Daoy (cell line): ENCODE data around the gene EVI5L. TPM values are rescaled to one million over a fixed set of nuclear protein-coding genes. Genes with fewer than 3 reads are reported as not detected.
"Not testable (repeated sequence)": the region's sequence is repeated elsewhere in the genome, so short reads cannot be mapped to it uniquely, and the experiment has no call there.

Source experiments
- DNase-seq: peaks from one replicate; pipeline ENCODE4 v3.0.0-alpha.2; 2015; ENCODE audit warnings: low read depth
- total RNA-seq: library from RNA; depleted of rRNA; stranded (reverse); fragments of >200 nt; shearing (Covaris generic); gene quantifications from 2 replicates; pipeline ENCODE4 v1.2.3, GENCODE V29; 2014; rRNA removed

EVI5L gene
- 9.3 and 11.7 TPM in 2 replicates for total RNA-seq

DNA sequence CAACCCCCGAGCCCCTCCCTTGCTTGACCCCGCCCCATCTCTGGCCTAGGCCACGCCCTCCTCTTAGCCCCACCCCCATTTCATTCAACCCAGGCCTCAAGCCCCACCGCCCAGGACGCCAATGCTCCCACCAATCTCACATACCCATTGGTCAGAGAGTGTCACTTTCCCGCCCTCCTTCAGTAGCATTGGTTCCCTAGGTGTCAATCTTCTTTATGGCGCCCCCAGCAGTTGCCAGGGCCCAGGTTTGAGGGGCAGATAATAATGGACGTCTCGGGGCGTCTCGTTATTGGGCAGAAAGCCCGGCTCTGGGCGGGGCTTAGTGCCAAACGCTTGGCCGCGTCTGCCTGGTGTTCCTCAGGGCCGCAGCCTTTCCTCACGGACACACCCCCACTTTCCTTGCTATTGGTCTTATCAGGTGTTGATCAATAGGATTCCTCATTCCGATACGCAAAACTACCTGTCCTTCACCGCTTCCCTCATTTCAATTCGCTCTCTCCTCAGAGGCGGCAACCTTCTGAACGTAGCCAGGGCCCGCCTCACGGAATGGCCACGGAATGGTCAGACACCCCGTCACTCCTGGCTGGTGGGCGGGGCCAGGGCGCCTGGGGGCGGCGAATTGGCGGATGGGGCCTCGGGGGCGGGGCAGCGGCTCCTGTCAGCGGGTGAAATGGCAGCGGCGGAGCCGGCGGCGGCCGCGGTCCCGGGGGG lies at the start of gene EVI5L:
EVI5L (plus strand) TSS at position 658 of the 711 bp plus-strand sequence. CDS start 16,325 bp downstream, outside the sequence.
- DNase-seq = peak; percentile 99

DNA sequence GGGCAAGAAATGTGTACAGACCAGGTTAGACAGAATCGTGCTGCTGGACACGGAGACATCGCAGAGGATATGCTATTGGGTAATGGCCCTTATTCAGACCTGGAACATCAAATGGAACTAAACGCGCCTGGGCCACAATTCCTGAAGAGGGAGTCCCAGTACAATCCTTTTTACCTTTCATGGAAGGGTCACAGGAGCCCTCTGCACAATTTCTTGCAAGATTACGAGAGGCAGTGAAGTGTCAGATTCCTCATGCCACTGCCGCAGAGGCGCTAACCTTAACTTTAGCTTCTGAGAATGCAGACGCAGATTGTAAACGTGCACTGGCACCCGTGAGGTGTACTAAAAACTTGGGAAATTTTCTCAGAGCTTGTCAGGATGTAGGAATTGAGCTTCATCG lies 48.9 kb upstream of the EVI5L start:
- no peak for DNase-seq

DNA sequence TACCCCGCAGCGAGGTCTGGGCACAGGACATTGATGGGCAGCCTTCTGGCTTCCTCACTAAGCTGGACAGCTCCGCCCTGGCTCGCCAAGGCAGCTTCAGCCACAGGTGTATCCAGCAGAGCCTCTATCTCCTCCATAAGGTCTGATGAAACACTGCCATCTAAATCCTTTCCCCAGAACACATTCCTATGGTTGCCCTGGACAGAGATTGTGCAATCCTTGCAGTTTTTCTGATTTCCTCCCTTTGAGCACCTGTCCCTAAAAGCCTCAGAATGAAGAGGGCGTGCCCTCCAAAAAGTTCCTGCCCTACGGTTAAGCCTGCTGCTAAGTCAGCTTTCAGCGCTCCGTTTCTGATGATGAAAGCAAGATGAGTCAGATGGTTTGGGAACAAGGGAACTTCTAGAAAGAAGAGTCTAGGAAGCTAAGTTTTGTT lies 46.0 kb upstream of the EVI5L start:
- peak; percentile 42 for DNase-seq

DNA sequence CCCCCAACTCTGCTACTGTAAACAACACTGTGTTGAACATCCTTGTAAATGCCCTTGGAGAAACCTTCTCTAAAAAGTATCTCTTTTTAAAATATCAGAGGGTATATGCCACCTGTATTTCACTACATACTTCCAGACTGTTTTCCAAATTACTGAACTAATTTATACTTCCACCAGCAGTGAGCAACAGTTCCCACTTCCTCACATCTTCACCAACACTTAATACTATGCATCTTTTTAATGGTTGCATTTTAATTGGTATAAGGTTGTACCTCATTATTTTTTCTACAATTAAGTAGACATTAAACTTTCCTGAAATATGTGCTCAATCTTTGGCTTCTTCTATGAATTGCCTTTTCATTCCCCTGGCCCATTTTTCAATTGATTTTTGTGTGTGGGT lies 45.2 kb upstream of the EVI5L start:
- no peak for DNase-seq

DNA sequence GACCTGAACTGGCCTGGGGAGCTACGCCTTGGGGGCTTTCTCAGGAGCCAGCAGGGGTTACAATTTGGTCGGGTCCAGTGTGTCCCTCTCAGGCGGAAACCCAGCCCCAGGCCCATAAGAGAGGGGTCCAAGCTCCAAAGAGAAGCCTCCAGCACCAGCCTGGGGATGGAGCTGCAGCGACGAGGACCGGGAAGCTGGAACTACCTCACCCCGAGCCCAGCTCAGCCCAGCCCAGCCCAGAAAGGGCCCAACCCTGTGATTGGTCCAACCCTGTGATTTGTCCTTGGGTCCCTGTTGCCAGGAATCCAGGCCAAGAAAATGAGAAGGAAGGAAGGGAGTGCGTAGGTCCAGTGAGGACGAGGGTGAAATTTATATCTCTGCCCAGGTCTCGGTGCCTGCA lies 42.9 kb upstream of the EVI5L start:
- no peak for DNase-seq

DNA sequence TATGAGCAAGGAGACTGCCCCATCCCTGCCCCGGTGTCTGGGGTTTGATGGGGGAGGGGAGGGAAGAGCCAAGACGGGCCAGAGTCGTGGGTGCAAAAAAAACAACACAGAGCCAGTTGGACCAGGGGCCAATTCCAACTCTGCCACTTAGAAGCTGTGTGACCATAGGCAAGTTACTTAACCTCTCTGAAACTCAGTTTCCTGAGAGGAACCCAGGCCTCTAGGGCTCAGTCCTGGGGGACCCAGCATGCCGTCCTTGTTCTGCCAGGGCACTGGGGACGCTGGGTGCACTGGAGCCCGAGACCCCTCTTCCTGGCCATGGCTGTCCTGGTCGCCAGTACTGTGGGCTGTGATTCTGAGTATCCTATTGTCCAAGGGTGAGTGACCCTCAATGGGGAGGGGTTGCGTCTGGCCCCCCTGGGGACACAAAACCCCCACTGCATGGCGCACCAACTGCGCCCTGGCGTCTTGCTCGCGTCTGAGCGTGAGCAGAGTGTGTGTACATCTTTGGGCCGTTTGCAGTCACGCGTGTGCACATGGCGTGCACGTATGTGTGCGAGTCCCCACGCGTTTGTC lies 42.3 kb upstream of the EVI5L start:
- no peak for DNase-seq

DNA sequence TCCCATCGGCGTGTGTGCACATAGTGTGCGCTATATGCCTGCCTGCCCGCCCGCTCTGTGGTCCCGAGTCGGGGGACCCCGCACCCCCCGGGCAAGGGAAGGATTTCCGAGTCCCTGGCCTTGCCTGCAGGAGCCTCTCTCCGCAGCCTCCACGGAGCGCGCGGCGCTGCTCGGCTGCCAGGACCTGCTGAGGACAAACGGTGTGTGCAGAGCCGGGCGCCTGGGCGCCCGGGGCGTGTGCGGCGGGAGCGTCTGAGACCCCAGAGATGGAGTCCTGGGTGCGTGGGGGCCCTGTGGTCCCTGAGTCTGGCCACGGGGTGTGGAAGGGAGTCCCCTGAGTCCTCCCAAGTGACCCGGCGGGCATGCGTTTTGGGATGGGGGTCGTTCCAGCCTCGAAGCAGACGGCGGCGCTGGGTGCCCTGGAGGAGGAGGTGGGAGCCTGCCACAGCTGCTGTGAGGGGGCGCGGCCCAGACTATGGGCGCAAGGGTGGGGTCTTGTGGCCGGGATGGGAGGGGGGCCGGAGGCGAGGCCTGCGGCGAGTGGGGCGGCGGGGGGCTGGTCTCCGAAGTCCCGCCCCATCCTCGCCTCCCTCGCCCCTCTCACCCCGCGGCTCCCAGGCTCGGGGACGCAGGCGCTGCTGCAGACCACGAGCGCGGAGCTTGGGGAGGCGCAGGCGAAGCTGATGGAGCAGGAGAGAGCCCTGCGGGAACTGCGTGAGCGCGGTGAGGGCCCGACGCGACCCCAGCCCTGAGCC lies 41.7 kb upstream of the EVI5L start:
- DNase-seq = no peak

DNA sequence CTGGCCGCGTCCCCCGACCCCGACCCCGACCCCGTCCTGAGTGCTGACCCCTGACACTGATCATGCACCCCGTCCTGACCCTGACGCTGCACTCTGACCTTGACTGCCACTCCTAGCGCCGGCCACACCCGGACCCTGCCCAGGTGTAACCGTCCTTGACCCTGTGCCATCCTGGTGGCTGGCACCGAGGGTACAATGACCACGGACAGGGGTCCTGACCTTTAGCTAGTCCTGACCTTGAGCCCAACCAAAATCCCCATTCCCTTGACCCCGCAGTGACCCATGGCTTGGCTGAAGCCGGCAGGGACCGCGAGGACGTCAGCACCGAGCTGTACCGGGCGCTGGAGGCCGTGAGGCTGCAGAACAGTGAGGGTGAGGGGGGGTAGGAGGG lies 41.1 kb upstream of the EVI5L start:
- no peak for DNase-seq

DNA sequence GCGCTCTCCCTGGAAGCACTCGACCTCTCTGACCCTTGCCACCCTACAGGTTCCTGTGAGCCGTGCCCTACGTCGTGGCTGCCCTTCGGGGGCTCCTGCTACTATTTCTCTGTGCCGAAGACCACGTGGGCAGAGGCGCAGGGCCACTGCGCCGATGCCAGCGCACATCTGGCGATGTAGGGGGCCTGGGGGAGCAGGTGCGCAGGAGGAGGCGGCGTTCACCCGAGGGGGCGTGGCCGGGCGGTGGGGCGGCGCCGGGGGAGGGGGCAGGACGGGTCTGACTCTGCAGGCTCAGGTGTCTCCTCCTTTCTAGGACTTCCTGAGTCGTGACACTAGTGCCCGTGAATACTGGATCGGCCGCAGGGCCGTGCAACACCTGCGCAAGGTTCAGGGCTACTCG lies 40.6 kb upstream of the EVI5L start:
- DNase-seq = no peak

DNA sequence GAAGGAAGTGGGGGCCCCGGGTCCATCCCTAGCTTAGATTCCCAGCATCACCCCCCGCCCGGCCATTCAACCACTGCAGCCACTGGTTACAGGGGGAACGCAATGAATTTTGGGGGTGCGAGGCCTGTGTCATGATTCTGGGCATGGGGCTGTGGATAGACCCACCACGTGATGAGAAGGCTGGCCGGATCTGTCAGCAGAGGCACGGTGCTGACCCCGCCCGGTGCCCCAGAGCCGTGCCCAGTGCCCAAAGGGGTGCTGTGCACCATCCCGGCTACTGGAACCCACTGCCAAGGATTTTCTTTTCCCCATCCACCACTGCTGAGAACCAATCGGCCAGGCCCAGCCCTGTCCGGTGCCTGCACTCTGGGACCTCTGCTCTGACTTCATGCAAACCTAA lies 39.6 kb upstream of the EVI5L start:
- no peak for DNase-seq

DNA sequence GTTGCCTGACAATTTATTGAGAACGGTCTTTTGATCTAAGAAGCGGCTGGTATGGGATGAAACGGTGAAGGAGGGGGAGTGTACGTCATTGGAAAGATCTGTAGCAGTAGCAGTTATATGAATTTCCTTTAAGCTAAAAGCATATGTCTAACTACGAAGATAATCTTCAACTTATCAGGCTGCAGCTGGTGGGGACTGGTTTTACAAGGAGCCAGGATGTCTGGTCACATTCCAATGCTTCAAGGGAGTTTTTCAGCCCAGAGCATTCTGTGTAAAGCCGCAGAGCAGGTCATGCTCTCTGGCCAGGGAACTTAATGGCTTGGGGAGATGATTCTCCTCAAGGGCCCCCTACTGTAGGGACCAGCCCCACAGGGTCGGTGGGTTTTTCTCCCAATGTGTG lies 37.7 kb upstream of the EVI5L start:
- DNase-seq = no peak

DNA sequence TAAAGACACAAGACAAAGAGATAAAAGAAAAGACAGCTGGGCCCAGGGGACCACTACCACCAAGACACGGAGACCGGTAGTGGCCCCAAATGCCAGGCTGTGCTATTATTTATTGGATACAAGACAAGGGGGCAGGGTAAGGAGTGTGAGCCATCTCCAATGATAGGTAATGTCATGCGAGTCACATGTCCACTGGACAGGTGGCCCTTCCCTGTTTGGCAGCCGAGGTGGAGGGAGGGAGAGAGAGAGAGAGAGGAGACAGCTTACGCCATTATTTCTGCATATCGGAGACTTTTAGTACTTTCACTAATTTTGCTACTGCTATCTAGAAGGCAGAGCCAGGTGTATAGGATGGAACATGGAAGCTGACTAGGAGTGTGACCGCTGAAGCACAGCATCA lies 37.3 kb upstream of the EVI5L start:
- DNase-seq = not testable (repeated sequence)

DNA sequence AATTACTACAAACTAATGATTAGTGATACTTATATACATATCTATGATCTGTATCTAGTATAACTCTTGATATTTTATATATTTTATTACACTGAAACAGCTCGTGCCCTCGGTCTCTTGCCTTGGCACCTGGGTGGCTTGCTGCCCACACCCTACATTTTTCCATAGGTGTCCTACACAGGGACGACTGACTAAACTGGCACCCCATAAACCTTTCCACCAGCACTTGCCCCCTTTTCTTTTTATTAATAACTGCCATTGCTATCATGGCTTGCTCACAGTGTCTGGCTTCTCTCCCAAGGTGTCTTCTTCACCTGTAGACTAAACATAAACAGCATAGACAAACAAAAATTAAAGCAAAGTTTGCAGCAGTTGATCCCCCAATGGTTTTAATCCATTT lies 36.5 kb upstream of the EVI5L start:
- no peak for DNase-seq

DNA sequence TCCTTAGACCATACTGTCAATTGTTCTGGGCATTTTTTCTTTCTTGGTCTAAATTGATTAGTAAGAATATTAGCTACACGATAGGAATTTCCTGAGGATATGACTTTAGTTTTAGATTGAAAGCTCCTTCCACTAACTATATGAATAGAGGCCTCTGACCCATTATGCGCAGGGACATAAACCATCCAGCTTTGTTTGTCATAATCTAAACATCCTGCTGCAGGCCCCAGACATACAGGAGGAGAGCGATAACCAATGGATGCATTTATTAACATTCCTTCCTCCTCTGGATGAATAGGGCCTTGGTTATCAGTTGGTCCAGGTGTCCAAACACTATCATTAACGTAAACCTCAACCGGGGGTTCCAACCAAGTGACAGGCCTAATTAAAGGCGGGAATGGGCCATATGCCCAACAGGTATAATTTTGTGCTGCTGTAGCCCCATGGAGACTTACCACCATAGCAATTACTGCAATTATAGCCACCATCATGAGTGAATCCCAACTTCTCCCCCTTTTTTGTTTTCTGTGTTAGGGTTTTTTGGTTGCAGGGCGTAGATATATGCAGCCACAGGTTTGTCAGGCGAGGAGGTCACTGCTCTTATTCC lies 34.4 kb upstream of the EVI5L start:
- no peak for DNase-seq

DNA sequence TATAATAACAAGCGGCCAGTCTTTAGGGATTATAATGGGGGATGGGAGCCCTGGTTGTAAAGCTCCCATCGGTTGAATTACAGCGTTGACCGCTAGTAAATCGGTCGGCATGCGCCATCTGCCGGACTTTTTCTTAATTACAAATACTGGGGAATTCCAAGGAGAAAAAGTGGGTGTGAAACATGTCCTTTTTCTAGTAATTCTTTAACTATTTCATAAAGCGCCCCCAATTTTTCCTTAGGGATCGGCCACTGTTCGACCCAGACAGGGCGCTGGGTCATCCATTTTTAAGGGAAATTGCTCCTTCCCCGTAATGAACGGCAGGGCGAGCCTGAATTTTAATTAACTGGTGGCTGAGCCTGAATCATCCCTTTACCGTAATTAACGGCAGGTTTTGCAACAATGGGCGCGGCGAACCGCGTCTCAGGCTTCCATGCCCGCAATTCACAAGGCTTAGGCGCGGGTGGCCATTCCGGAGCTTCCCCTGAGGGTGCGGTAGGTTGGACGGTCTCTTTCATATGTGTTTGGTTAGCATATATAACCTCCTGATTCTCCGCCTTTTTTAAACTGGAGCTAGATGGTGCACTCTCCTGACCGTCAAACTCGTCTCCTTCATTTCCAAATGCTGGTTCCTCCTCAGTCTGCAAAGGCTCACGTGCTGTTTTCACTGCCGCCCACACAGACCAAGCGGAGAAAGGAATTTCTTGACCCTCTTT lies 30.2 kb upstream of the EVI5L start:
- DNase-seq = peak; percentile 77

DNA sequence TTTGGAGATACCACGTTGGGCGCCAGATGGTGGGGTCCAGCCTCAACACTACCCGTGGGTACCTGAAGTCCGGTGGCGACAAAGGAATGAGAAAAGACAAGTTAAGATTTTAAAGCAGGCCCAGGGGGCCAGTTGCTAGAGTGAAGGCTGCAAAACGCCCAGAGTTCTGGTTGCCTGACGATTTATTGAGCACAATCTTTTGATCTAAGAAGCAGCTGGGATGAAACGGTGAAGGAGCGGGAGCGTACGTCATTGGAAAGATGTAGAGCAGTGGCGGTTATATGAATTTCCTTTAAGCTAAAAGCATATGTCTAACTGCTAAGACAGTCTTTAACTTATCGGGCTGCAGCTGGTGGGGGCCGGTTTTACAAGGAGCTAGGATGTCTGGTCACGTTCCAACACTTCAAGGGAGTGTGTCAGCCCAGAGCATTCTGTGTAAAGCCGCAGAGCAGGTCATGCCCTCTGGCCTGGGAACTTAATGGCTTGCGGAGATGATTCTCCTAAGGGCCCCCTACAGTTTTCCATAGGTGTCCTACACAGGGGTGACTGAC lies 28.9 kb upstream of the EVI5L start:
- no peak for DNase-seq

DNA sequence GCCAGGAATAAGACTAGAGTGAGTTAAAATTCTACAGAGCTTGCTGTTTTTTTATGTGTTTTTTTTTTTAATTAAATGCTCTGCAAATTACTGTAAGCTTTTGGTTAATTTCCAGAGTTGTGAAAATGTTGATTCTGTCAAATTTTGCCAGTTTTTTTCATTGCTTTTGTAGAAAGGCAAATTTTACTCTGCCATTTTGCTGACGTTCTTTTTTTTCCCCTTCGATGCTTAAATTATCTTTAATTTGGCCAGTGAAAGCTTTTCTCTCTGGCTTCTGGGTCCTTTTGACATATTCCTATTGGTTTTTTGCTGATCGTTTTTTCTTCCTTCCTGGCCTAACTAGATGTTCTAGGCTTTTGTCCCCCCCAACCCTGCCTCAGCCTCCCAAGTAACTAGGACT lies 23.8 kb upstream of the EVI5L start:
- no peak for DNase-seq

DNA sequence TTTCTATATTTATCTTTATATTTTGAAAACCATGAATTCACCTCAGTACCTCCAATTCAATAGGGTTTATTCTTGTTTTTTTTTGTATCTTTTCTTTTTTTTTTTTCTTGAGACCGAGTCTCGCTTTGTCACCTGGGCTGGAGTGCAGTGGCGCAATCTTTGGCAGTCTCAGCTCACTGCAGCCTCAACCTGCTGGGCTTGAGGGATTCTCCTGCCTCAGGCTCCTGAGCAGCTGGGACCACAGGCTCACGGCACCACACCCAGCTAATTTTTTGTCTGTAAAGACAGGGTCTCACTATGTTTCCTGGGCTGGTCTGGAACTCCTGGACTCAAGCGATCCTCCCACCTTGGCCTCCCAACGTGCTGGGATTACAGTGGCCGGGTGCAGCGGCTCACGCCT lies 23.1 kb upstream of the EVI5L start:
- DNase-seq = no peak

DNA sequence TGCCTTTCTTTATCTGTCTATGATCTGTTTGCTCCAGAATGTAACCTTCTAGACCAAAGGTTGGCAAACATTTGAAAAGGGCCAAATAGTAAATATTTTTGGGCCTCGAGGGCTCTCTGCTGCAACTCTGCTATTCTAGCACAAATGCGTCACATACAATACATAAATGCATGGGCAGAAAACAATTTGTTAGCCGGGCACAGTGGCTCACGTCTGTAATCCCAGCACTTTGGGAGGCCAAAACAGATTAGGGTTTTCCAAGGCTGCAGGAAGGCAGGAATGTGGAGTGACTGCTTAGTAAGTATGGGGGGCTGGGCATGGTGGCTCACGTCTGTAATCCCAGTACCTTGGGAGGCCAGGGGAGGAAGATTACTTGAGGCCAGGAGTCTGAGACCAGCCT lies 21.9 kb upstream of the EVI5L start:
- no peak for DNase-seq

DNA sequence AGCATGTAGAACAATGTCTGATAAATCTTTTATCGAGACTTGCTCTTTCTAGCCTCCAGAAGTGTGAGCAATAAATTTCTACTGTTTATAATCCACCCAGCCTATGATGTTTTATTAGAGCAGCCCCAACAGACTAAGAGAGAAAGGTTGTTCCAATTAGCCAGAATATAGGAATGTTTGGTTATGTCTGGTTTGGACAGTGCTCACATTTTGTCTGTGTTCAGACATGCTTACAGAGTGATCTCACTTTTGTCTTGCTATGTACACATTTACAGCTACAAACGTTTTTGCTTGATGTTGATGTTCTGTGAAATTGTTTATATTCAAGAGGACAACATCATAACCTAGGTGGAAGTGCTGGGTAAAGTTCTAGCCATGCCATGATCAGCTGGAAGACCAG lies 18.0 kb upstream of the EVI5L start:
- DNase-seq = no peak

DNA sequence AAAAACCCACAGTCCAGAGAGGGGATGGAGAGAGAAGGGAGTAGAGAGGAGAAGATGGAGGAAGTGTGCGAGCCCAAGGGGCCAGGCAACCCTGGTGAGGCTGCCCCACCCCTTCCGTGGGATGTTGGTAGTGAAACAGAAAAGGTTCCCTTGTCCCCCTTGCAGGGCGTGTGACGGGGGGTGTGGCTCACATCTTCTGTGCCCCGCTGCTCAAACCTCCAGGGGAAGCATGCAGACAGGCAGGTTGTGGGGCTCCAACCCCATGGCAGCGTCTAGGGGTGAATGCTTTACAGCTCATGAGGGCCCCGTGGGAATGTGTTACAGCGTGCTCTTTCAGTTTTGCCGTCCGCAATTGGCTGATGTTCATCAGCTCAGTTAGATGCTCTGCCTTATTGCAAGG lies 14.7 kb upstream of the EVI5L start:
- no peak for DNase-seq

DNA sequence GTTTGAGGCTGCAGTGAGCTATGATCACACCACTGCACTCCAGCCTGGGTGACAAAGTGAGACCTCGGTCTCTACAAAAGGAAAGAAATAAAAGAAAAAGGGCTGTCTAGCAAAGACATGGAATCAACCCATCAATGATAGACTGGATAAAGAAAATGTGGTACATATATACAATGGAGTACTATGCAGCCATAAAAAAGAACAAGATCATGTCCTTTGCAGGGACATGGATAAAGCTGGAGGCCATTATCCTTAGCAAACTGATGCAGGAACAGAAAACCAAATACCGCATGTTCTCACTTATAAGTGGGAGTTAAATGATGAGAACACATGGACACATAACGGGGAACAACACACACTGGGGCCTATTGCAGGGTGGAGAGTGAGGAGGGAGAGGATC lies 14.0 kb upstream of the EVI5L start:
- not testable (repeated sequence) for DNase-seq
